Right atrium auricular region (tissue), 2 donors: ENCODE measurements around the gene ACYP2. TPM values are rescaled to one million over a fixed set of nuclear protein-coding genes. Genes with fewer than 3 reads are reported as not detected.
"Not testable (repeated sequence)": the region's sequence is repeated elsewhere in the genome, so short reads cannot be mapped to it uniquely, and the experiment has no call there.

Experiments
- DNase-seq: peaks from one replicate; pipeline ENCODE4 v3.0.0-alpha.2; 2019; ENCODE audit warnings: low spot score
- H3K27ac ChIP-seq, 2 donors: fragments of 200-600 bp; sonication (generic); 1 replicate in 1 of 2; 2 replicates in 1 of 2; pipeline ENCODE4 v1.5.1; 2016 to 2019
- H3K27me3 ChIP-seq, 2 donors: fragments of 200-600 bp; sonication (generic); one replicate each; pipeline versions ENCODE4 v1.5.1 to v1.6.0; 2017 to 2019
- H3K36me3 ChIP-seq: fragments of 200-600 bp; sonication (generic); one replicate; pipeline ENCODE4 v1.5.1; 2016
- H3K4me1 ChIP-seq, 2 donors: fragments of 200-600 bp; sonication (generic); one replicate each; pipeline versions ENCODE4 v1.5.1 to v1.6.0; 2017 to 2019
- H3K4me3 ChIP-seq, 2 donors: fragments of 200-600 bp; sonication (generic); 1 replicate in 1 of 2; 2 replicates in 1 of 2; pipeline ENCODE4 v1.5.1; 2017 to 2019; ENCODE audit warnings: mild to moderate bottlenecking in 1 of 2, moderate library complexity in 1 of 2
- H3K9me3 ChIP-seq, 2 donors: fragments of 200-600 bp; sonication (generic); one replicate each; pipeline ENCODE4 v1.5.1; 2019
- CTCF ChIP-seq, 2 donors: fragments of 200-600 bp; sonication (generic); IDR thresholded peaks; one replicate each; pipeline ENCODE4 v1.5.1; 2019; ENCODE audit warnings: antibody characterized with exemption in 2 of 2
- total RNA-seq, 2 donors: library from RNA; depleted of rRNA; stranded (reverse); fragments of >200 nt; gene quantifications; one replicate each; pipeline ENCODE4 v1.1.0, GENCODE V29; 2016

Gene ACYP2
- total RNA-seq, 2 donors from 2014 or later, result 32.7 to 48.1 TPM

- H3K9me3 ChIP-seq, result no peaks in the 10 kb centered on the region
- H3K4me1 ChIP-seq, result peaks cover 0 to 7% of the 10 kb centered on the region in 2 donors
- no peaks in the 10 kb centered on the region for H3K36me3 ChIP-seq
- H3K27ac ChIP-seq, result no peak overlapping the region
- no peak for TF ChIP-seq CTCF (IDR thresholded peaks at IDR 0.05)
- DNase-seq, result no peak
- no peak overlapping the region for H3K4me3 ChIP-seq
- H3K27me3 ChIP-seq, result no peaks in the 10 kb centered on the region
Observed at GRCh38 chr2:54092940-54093339, 22.5 kb upstream of the ACYP2 start.

DNA sequence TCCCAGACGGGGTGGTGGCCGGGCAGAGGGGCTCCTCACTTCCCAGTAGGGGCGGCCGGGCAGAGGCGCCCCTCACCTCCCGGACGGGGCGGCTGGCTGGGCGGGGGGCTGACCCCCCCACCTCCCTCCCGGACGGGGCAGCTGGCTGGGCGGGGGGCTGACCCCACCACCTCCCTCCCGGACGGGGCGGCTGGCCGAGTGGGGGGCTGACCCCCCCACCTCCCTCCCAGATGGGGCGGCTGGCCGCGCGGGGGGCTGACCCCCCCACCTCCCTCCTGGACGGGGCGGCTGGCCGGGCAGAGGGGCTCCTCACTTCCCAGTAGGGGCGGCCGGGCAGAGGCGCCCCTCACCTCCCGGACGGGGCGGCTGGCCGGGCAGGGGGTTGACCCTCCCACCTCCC lies 20.0 kb upstream of the ACYP2 start:
- H3K4me3 ChIP-seq, H3K4me1 ChIP-seq, H3K27ac ChIP-seq, H3K27me3 ChIP-seq, H3K36me3 ChIP-seq, DNase-seq, H3K9me3 ChIP-seq: not testable (repeated sequence)

GRCh38 chr2:54096141-54096540 lies 19.3 kb upstream of the ACYP2 start:
- not testable (repeated sequence) for H3K27me3 ChIP-seq, H3K4me1 ChIP-seq, H3K4me3 ChIP-seq, H3K9me3 ChIP-seq, H3K36me3 ChIP-seq, H3K27ac ChIP-seq, DNase-seq

DNA sequence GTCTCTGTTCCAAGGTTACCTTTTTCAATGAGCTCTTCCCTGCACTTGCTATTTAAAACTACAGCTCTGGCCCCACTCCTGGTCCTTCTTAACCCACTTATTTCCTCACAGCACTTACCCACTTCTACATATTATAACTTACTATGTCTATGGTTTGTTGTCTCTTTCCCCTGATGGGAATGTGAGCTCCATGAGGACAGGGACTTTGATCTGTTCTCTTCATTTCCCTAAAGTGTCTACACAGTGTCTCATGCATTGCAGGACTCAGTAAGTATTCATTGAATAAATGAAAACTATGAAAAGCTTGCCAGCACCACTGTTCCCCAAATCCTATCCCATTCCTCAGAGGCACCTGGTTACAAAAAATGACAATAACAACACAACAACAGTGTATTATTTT lies 18.3 kb upstream of the ACYP2 start:
- no peak for TF ChIP-seq CTCF (IDR thresholded peaks at IDR 0.05)
- Histone ChIP-seq H3K4me3 (no peak overlapping the region), H3K36me3 (no peaks in the 10 kb centered on the region), H3K27ac (no peak overlapping the region), H3K9me3 (no peaks in the 10 kb centered on the region), H3K27me3 (no peaks in the 10 kb centered on the region), H3K4me1 (no peaks in the 10 kb centered on the region)
- no peak for DNase-seq

- no peak overlapping the region for H3K4me3 ChIP-seq
- H3K4me1 ChIP-seq, result peaks cover 0 to 6% of the 10 kb centered on the region in 2 donors
- no peak for DNase-seq
- H3K27me3 ChIP-seq, result no peaks in the 10 kb centered on the region
- no peak for TF ChIP-seq CTCF (IDR thresholded peaks at IDR 0.05)
- no peaks in the 10 kb centered on the region for H3K9me3 ChIP-seq
- no peaks in the 10 kb centered on the region for H3K36me3 ChIP-seq
- H3K27ac ChIP-seq, result no peak overlapping the region
Observed at GRCh38 chr2:54099370-54099769, 16.0 kb upstream of the ACYP2 start.

DNA sequence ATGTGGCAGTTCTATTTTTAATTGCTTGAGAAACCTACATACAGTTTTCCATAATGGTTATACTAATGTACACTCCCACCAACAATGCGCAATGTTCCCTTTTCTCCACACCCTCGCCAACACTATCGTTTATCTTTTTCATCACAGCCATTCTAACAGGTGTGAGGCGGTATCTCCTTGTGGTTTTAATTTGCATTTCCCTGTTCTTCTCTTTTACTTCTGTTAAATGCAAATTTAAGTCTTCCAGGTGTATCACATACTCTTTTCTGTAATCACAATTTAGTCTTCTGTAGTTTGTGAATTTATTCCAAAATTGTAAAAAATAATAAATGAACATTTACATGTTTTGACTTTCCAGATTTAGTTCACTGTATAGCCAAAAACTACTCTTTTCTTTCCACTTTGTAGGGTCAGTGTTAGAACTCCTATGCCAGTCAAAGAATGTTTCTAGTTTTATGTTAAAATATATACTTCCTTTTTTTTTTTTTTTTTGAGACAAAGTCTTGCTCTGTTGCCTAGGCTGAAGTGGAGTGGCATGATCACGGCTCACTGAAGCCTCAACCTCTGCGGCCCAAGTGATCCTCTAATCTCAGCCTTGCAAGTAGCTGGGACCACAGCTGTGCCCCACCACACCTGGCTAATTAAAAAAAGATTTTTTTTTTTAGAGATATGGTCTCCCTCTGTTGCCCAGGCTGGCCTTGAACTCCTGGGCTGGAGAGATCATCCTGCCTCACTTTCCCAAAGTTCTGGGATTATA lies 15.4 kb upstream of the ACYP2 start:
- Histone ChIP-seq H3K27ac (no peak overlapping the region), H3K4me3 (no peak overlapping the region), H3K4me1 (peaks cover 0 to 6% of the 10 kb centered on the region in 2 donors), H3K36me3 (no peaks in the 10 kb centered on the region), H3K27me3 (no peaks in the 10 kb centered on the region), H3K9me3 (no peaks in the 10 kb centered on the region)
- DNase-seq, result no peak
- TF ChIP-seq CTCF (IDR thresholded peaks at IDR 0.05), result no peak

GRCh38 chr2:54100772-54101171 lies 14.6 kb upstream of the ACYP2 start:
- Histone ChIP-seq H3K9me3 (no peaks in the 10 kb centered on the region), H3K4me1 (peaks cover 0 to 6% of the 10 kb centered on the region in 2 donors), H3K27ac (no peak overlapping the region), H3K36me3 (no peaks in the 10 kb centered on the region), H3K27me3 (no peaks in the 10 kb centered on the region), H3K4me3 (no peak overlapping the region)
- DNase-seq, result no peak
- no peak for TF ChIP-seq CTCF (IDR thresholded peaks at IDR 0.05)
